Testis (tissue), 2 donors: ENCODE measurements around the gene EXOC4.

Experiments
- POLR2A ChIP-seq: fragments of 450-650 bp; IDR thresholded peaks from one replicate; pipeline ENCODE4 v1.6.1; 2017; ENCODE audit warnings: antibody characterized with exemption, mild to moderate bottlenecking, moderate library complexity
- TF ChIP-seq, protein P1 (sequence below), 3 experiments: fragments of 450-650 bp in 2 of 3; fragments of 200-600 bp in 1 of 3; sonication (generic) in 1 of 3; IDR thresholded peaks; one replicate each; pipeline ENCODE4 v1.5.1; 2016 to 2019; ENCODE audit warnings: antibody characterized with exemption in 3 of 3, mild to moderate bottlenecking in 2 of 3, moderate library complexity in 1 of 3

DNA sequence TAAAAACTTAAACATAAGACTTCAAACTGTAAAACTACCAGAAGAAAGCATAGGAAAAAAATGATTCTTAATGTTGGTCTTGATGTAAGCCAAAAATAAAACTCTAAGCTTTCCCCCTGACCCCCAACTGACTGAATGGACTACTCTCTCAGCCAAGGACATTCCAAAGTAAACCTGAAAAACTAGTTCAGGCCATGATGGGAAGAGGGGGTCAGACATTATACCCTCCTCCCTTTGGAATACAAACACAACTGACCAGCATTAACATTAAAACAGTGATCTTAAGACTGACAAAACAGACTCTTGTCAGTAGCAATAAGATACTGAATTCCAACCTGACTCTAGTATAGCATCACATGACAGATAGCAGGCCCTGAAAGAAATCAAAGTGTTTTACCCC lies 860.8 kb downstream of the EXOC4 start:
- TF ChIP-seq POLR2A: no peak
- TF ChIP-seq, protein P1, sequence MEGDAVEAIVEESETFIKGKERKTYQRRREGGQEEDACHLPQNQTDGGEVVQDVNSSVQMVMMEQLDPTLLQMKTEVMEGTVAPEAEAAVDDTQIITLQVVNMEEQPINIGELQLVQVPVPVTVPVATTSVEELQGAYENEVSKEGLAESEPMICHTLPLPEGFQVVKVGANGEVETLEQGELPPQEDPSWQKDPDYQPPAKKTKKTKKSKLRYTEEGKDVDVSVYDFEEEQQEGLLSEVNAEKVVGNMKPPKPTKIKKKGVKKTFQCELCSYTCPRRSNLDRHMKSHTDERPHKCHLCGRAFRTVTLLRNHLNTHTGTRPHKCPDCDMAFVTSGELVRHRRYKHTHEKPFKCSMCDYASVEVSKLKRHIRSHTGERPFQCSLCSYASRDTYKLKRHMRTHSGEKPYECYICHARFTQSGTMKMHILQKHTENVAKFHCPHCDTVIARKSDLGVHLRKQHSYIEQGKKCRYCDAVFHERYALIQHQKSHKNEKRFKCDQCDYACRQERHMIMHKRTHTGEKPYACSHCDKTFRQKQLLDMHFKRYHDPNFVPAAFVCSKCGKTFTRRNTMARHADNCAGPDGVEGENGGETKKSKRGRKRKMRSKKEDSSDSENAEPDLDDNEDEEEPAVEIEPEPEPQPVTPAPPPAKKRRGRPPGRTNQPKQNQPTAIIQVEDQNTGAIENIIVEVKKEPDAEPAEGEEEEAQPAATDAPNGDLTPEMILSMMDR (IDR thresholded peaks at IDR 0.05): no peak
